ENCODE results near the gene TASP1.

TASP1 gene

DNA sequence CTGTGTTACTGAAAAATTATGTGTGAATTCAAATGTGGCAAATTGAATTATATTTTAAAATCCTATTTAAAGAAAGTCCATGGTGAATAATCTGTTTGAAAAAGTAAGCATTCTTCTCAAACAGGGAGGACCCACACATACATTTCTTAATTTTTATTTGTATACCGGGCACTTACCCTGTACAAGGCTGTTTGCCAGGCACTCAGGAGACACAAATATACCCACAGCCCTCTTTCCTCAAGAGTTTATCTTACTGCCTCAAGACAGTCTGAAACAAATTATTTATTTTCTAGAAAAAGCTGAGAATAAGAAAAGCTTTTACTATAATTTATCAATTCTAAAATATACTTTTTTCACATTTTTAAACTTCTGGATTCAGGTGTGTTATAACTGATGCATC lies 114.4 kb downstream of the TASP1 start:
- TF ChIP-seq, protein P1, sequence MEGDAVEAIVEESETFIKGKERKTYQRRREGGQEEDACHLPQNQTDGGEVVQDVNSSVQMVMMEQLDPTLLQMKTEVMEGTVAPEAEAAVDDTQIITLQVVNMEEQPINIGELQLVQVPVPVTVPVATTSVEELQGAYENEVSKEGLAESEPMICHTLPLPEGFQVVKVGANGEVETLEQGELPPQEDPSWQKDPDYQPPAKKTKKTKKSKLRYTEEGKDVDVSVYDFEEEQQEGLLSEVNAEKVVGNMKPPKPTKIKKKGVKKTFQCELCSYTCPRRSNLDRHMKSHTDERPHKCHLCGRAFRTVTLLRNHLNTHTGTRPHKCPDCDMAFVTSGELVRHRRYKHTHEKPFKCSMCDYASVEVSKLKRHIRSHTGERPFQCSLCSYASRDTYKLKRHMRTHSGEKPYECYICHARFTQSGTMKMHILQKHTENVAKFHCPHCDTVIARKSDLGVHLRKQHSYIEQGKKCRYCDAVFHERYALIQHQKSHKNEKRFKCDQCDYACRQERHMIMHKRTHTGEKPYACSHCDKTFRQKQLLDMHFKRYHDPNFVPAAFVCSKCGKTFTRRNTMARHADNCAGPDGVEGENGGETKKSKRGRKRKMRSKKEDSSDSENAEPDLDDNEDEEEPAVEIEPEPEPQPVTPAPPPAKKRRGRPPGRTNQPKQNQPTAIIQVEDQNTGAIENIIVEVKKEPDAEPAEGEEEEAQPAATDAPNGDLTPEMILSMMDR (IDR thresholded peaks at IDR 0.05; ENCODE audit: borderline replicate concordance, insufficient read depth, low read depth, low read length): no peak
- no peak overlapping the region for H3K4me3 ChIP-seq (ENCODE audit: low read depth, low read length)

DNA sequence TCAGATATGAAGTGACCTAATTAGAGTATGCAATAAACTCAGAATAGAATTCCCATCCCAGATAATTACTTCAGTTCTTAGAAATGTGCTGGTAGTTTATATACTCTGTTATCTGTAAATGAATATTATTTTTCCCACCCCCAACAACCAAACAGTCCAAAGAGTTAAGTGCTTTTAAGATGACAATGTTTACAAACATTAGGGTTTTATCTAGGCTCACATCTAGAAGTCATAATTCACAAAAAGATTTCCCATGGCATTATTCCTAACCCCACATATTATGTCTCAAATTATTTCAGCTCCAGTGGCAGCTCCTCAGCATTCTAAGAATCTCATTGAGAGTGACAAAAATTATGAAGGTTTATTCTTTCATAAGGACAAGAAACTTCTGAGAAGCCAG lies 120.9 kb downstream of the TASP1 start:
- H3K4me3 ChIP-seq (ENCODE audit: low read depth, low read length): no peak overlapping the region
- TF ChIP-seq, protein P1 (IDR thresholded peaks at IDR 0.05; ENCODE audit: borderline replicate concordance, insufficient read depth, low read depth, low read length): no peak

DNA sequence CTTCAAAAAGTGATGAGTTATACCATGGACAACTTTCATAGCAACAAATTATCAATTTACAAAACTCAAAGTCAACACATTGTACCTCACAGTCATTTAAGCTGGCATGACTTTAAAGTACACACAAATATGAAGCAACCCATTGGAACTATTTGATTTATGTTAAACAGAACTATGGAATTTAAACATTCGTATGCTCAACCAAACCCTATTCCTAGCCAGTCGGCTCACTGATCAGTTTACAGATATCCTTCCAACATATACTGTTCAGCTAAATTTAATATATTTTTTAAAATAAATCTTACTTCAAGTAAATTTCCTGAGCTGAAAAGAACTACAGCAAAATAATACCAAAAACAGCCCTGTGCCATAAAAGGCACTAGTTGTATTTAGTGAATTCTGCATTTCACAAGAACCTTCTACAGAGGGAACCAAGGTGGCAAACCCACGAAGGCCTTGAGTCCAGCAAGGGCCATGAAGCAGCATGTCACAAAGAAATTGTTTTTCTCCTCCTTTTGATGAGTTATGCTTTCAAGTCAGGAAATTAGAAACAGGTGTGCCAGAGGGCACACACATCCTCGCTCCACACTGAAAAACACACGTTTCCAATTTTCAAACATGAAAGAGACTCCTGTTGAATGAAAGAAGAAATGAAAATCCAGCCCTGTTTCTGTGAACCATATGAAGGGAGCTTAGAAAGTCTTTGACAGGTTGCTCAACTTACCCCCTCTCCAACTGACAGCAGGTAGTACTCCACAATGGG lies 122.8 kb downstream of the TASP1 start:
- TF ChIP-seq, protein P1 (IDR thresholded peaks at IDR 0.05; ENCODE audit: borderline replicate concordance, insufficient read depth, low read depth, low read length): no peak
- H3K4me3 ChIP-seq (ENCODE audit: low read depth, low read length): no peak overlapping the region

DNA sequence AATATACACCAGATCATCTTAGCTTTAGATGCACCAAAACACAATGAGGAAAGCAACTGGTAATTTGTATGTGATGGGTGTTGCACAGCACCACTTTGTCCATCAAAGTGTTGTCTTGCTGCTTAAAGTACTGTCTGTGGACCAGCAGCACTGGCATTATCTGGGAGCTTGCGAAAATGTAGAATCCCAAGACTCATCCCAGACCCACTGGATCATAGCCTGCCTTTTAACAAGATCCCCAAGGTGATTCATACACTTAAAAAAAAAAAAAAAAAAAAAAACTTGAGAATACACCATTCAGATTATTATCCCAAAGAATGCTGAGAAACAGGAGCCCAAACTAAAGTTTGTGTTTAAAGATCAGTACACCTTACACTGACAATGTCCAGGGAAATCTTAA lies 123.4 kb downstream of the TASP1 start:
- TF ChIP-seq, protein P1 (IDR thresholded peaks at IDR 0.05; ENCODE audit: borderline replicate concordance, insufficient read depth, low read depth, low read length): no peak
- H3K4me3 ChIP-seq (ENCODE audit: low read depth, low read length): no peak overlapping the region

DNA sequence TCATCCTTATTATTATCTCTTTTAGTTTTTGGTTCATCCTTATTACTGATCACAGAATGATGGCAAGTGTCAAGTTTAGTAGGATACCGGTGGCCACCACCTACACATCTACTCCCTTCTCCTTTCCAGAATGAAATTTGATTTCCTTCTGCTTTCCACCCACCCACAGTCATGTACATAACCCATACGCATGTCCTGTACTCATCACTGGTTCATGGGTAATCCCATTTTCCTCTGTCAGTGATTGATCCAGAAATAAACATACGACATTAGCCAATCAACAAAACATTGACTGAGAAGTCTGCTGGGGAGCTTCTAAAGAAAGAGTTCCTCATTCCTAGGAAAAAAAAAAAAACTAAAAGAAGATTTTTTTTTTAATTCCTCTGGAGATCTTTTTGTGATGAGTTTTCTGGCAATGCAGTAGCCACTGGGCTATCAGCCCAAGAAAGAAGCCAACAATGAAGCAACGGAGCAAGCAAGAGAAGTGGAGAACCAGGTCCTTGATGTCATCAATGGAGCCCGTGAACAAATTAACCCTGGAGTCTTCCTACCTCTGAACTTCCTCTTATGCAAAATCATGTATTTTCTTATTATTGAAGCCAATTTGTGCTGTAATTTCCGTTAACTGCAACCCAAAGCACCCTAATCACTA lies 127.8 kb downstream of the TASP1 start:
- no peak overlapping the region for H3K4me3 ChIP-seq (ENCODE audit: low read depth, low read length)
- TF ChIP-seq, protein P1 (IDR thresholded peaks at IDR 0.05; ENCODE audit: borderline replicate concordance, insufficient read depth, low read depth, low read length): no peak

DNA sequence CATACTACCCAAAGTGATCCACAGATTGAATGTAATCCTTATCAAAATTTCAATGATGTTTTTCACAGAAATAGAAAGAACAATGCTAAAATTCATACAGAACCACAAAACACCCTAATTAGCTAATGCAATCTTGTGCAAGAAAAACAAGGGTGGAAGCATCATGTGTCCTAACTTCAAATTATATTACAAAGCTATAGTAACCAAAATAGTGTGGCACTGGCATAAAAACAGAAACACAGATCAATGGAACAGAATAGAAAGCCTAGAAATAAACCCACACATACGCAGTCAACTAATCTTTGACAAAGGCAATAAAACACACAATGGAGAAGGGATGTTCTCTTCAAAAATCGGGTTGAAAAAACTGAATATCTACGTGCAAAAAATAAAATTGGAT lies 131.1 kb downstream of the TASP1 start:
- TF ChIP-seq, protein P1 (IDR thresholded peaks at IDR 0.05; ENCODE audit: borderline replicate concordance, insufficient read depth, low read depth, low read length): no peak

DNA sequence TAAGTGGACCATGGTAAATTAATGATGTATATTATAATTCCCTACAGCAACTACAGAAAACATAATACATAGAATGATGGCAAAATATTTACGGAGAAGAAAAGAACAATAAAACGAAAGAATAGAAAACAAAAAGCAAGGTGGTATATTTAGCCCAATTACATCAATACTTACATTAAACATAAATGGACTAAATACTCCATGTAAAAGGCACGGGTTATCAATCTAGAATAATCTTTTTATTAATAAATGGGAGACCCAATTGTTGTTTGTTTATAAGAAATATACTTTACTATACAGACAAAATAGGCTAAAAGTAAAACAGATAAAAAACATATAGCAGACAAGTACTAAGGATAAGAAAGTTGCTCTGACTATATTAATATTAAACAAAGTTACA lies 137.2 kb downstream of the TASP1 start:
- TF ChIP-seq, protein P1 (IDR thresholded peaks at IDR 0.05; ENCODE audit: borderline replicate concordance, insufficient read depth, low read depth, low read length): no peak
- H3K4me3 ChIP-seq (ENCODE audit: low read depth, low read length): no peak overlapping the region

More for the DNA sequence above, 131.1 kb downstream of the TASP1 start:
- H3K4me3 ChIP-seq (ENCODE audit: low read depth, low read length): no peak overlapping the region
